Lung (tissue), 12 donors: ENCODE measurements around the gene CST8. TPM values are rescaled to one million over a fixed set of nuclear protein-coding genes. Genes with fewer than 3 reads are reported as not detected.

Source experiments
- ATAC-seq: fragments of 200-7000 bp; cut with Tn5 transposase; one replicate; pipeline ENCODE4 v1.9.1; 2020; ENCODE audit warnings: moderate number of reproducible peaks; ENCODE audit not compliant: insufficient read depth, low FRiP score
- DNase-seq, 3 donors: peaks; one replicate each; pipeline ENCODE4 v3.0.0-alpha.2; 2013 to 2017
- H3K27ac ChIP-seq, 2 donors: one replicate each; pipeline ENCODE4 v1.5.1; 2013; ENCODE audit warnings: mild to moderate bottlenecking in 2 of 2, moderate library complexity in 2 of 2, control low read depth in 1 of 2, inconsistent platforms in 1 of 2, low read depth in 1 of 2, low read length in 1 of 2
- H3K27me3 ChIP-seq, 3 donors: one replicate each; pipeline ENCODE4 v1.5.1; 2013; ENCODE audit warnings: low read length in 2 of 3; ENCODE audit not compliant: control insufficient read depth in 3 of 3, insufficient read depth in 3 of 3
- H3K36me3 ChIP-seq, 4 donors: one replicate each; pipeline ENCODE4 v1.5.1; 2013; ENCODE audit warnings: low read length in 4 of 4, mild to moderate bottlenecking in 1 of 4, moderate library complexity in 1 of 4; ENCODE audit not compliant: control insufficient read depth in 4 of 4, insufficient read depth in 4 of 4
- H3K4me1 ChIP-seq, 5 donors: one replicate each; pipeline ENCODE4 v1.5.1; 2013; ENCODE audit warnings: low read length in 5 of 5, mild to moderate bottlenecking in 2 of 5, moderate library complexity in 1 of 5; ENCODE audit not compliant: control insufficient read depth in 5 of 5, insufficient read depth in 5 of 5
- H3K4me3 ChIP-seq: one replicate; pipeline ENCODE4 v1.5.1; 2013; ENCODE audit warnings: mild to moderate bottlenecking, control low read depth, moderate library complexity
- H3K9ac ChIP-seq, 2 donors: one replicate each; pipeline ENCODE4 v1.5.1; 2013; ENCODE audit warnings: low read length in 2 of 2, control low read depth in 1 of 2; ENCODE audit not compliant: insufficient read depth in 1 of 2
- H3K9me3 ChIP-seq, 4 donors: one replicate each; pipeline ENCODE4 v1.5.1; 2013; ENCODE audit warnings: low read length in 3 of 4, mild to moderate bottlenecking in 1 of 4, moderate library complexity in 1 of 4; ENCODE audit not compliant: control insufficient read depth in 4 of 4, insufficient read depth in 3 of 4
- CTCF ChIP-seq: IDR thresholded peaks from 2 replicates; pipeline ENCODE4 v1.5.1; 2012; ENCODE audit warnings: mild to moderate bottlenecking; ENCODE audit errors: control extremely low read depth, extremely low read depth
- WGBS, 2 donors: extraction: QIAGEN DNeasy Blood & Tissue Kit; methylation state at CpG; one replicate each; pipeline ENCODE4 v1.1.7; 2013; 5-methylcytosine and 5-hydroxymethylcytosine counted together
- polyA plus RNA-seq, 2 donors: library from polyadenylated mRNA; stranded (reverse); fragments of 200-250 nt; gene quantifications; one replicate each; pipeline ENCODE4 v1.2.1, GENCODE V29; 2013
- total RNA-seq, 2 donors: library from RNA; depleted of rRNA in 1 of 2; stranded (reverse); fragments of >200 nt in 1 of 2; gene quantifications; one replicate each; pipeline ENCODE4 v1.2.1, GENCODE V29; 2014 to 2021
- donor health status: control.
- donor health status: control.
- donor health status: Bipolar disorder and iron deficiency.
- donor health status: healthy.
- donor health status: DM: yes; HTN: yes; CAD: no.

CST8 gene
- total and polyA plus RNA-seq, 4 donors = not detected

- DNase-seq = no peak
- no peak overlapping the region for H3K9ac ChIP-seq
- no peak overlapping the region for H3K4me3 ChIP-seq
- no peak for TF ChIP-seq CTCF
- H3K4me1 ChIP-seq = no peaks in the 10 kb centered on the region
- no peak overlapping the region for H3K27ac ChIP-seq
- H3K9me3 ChIP-seq = peaks cover 0 to 5% (median 0%) of the 10 kb centered on the region in 4 donors
- no peaks in the 10 kb centered on the region for H3K27me3 ChIP-seq
- 71 to 77% methylated on average over 3 of the region's 3 CpGs for WGBS, 2 donors
- ATAC-seq = no peak
- no peaks in the 10 kb centered on the region for H3K36me3 ChIP-seq
Observed at GRCh38 chr20:23537030-23537429, 46.1 kb downstream of the CST8 start.

- Histone ChIP-seq H3K27ac (no peak overlapping the region), H3K4me1 (no peaks in the 10 kb centered on the region), H3K9ac (no peak overlapping the region), H3K27me3 (no peaks in the 10 kb centered on the region), H3K36me3 (no peaks in the 10 kb centered on the region), H3K9me3 (peaks cover 0 to 7% (median 0%) of the 10 kb centered on the region in 4 donors), H3K4me3 (no peak overlapping the region)
- no peak for TF ChIP-seq CTCF
- no peak for DNase-seq
- 73 to 79% methylated on average over 4 of the region's 4 CpGs for WGBS, 2 donors
- ATAC-seq = no peak
Observed at GRCh38 chr20:23540624-23541023, 49.7 kb downstream of the CST8 start.

- Histone ChIP-seq H3K27me3 (no peaks in the 10 kb centered on the region), H3K4me1 (no peaks in the 10 kb centered on the region), H3K27ac (no peak overlapping the region), H3K9ac (no peak overlapping the region), H3K9me3 (peaks cover 0 to 7% (median 0%) of the 10 kb centered on the region in 4 donors), H3K4me3 (no peak overlapping the region), H3K36me3 (no peaks in the 10 kb centered on the region)
- ATAC-seq (no peak), DNase-seq (no peak)
- WGBS, 2 donors = 40 to 45% methylated on average over 1 of the region's 1 CpG
- no peak for TF ChIP-seq CTCF
Observed at GRCh38 chr20:23541330-23541729, 50.4 kb downstream of the CST8 start.

GRCh38 chr20:23541776-23542175 lies 50.9 kb downstream of the CST8 start:
- H3K36me3 ChIP-seq = no peaks in the 10 kb centered on the region
- DNase-seq (no peak), ATAC-seq (no peak)
- no peak for TF ChIP-seq CTCF
- no peaks in the 10 kb centered on the region for H3K27me3 ChIP-seq
- no peak overlapping the region for H3K9ac ChIP-seq
- peaks cover 0 to 7% (median 0%) of the 10 kb centered on the region in 4 donors for H3K9me3 ChIP-seq
- WGBS, 2 donors = 82 to 87% methylated on average over 2 of the region's 2 CpGs
- H3K27ac ChIP-seq = no peak overlapping the region
- no peaks in the 10 kb centered on the region for H3K4me1 ChIP-seq
- H3K4me3 ChIP-seq = no peak overlapping the region
